Endothelial cell (in vitro differentiated cells): Measurements from ENCODE around the gene FAM193A. TPM values are rescaled to one million over a fixed set of nuclear protein-coding genes. Genes with fewer than 3 reads are reported as not detected.
"Not testable (repeated sequence)": the region's sequence is repeated elsewhere in the genome, so short reads cannot be mapped to it uniquely, and the experiment has no call there.

Experiments used
- DNase-seq: peaks from one replicate; pipeline ENCODE4 v3.0.0; 2021; ENCODE audit warnings: low spot score
- H3K27ac Mint-ChIP-seq: one replicate; pipeline ENCODE4 v1.8.0; 2021; ENCODE audit warnings: mixed read lengths, inconsistent platforms; ENCODE audit not compliant: unreplicated experiment
- H3K27me3 Mint-ChIP-seq: one replicate; pipeline ENCODE4 v1.8.0; 2021; ENCODE audit warnings: mild to moderate bottlenecking, moderate library complexity, mixed read lengths, inconsistent platforms; ENCODE audit not compliant: unreplicated experiment
- H3K36me3 Mint-ChIP-seq: one replicate; pipeline ENCODE4 v1.8.0; 2021; ENCODE audit warnings: mild to moderate bottlenecking, low read depth, mixed read lengths, inconsistent platforms; ENCODE audit not compliant: unreplicated experiment
- H3K4me1 Mint-ChIP-seq: one replicate; pipeline ENCODE4 v1.8.0; 2021; ENCODE audit warnings: mild to moderate bottlenecking, mixed read lengths, inconsistent platforms; ENCODE audit not compliant: unreplicated experiment
- H3K4me3 Mint-ChIP-seq: one replicate; pipeline ENCODE4 v1.8.0; 2021; ENCODE audit warnings: mild to moderate bottlenecking, mixed read lengths, inconsistent platforms; ENCODE audit not compliant: unreplicated experiment
- H3K9me3 Mint-ChIP-seq: one replicate; pipeline ENCODE4 v1.8.0; 2021; ENCODE audit warnings: mixed read lengths, inconsistent platforms; ENCODE audit not compliant: unreplicated experiment
- CTCF ChIP-seq: fragments of 200-600 bp; sonication (generic); IDR thresholded peaks from one replicate; pipeline ENCODE4 v1.5.0; 2021; ENCODE audit warnings: antibody characterized with exemption; ENCODE audit not compliant: unreplicated experiment
- total RNA-seq: library from RNA; stranded (reverse); fragmentation: NEBNext Ultra II Directional; extraction: Animal tissue kit (Norgen Biotek cat#: 25700); gene quantifications from one replicate; pipeline ENCODE4 v1.2.1, GENCODE V29; 2021; ENCODE audit not compliant: unreplicated experiment

FAM193A gene
- total RNA-seq, 1 donor from 2014 or later: 33.7 TPM

DNA sequence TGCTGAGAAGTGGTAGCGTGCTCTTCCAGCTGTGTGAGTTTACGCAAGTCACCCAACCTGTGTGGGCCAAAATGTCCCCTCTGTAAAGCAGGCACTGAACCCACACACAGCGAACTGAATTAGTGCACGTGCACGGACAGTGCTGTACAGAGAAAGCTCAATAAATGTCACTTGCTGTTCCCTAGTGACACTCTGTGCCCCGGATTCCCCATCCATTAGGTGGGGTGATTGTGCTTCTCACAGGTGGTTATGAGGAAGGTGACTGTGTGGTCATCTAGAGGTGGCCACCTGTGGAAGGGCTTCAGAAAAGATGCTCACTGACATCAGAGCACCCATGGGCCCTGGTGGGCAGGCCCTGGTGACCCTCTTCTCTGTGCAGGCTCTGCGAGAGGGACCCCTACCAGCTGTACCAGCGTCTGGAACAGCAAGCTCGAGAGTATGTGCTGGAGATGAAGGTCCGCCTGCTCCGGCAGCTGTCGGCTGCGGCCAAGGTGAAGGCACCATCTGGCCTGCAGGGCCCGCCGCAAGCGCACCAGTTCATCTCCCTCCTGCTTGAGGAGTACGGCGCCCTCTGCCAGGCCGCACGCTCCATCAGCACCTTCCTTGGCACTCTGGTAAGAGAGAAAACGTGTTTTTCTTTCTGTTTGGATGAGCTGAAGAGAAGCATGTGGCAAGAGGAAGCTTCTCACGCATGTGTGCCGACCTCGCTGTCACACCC lies 94.3 kb downstream of the FAM193A start:
- DNase-seq: no peak
- Mint-ChIP-seq H3K27ac (no peak overlapping the region), H3K36me3 (peaks cover 6% of the 10 kb centered on the region), H3K9me3 (no peaks in the 10 kb centered on the region), H3K4me3 (no peak overlapping the region), H3K27me3 (peaks cover 2% of the 10 kb centered on the region), H3K4me1 (no peaks in the 10 kb centered on the region)
- no peak for TF ChIP-seq CTCF

DNA sequence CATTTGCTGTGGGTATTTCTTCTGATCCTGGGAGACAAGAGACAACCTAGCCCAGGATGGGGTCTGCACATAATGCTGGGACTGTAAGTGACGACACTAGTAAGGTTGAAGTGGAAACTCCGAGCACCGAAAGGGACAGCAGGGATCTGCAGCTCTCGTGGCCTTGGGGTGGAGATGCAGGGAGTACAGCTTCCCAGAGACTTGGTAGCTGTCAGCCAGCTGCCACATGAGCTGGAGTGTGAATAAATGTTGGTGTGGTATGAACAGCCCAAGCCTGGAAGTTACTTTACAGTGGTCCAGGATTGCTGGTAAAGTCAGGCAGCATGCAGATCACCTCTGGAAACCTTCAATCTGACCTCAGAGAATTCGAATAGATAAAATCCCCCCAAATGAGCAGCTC lies 97.6 kb downstream of the FAM193A start:
- no peak for TF ChIP-seq CTCF
- Mint-ChIP-seq H3K27me3 (no peaks in the 10 kb centered on the region), H3K27ac (no peak overlapping the region), H3K4me1 (no peaks in the 10 kb centered on the region), H3K9me3 (no peaks in the 10 kb centered on the region), H3K36me3 (peaks cover 18% of the 10 kb centered on the region), H3K4me3 (no peak overlapping the region)
- no peak for DNase-seq

- H3K4me3 Mint-ChIP-seq: no peak overlapping the region
- TF ChIP-seq CTCF: no peak
- DNase-seq: no peak
- no peak overlapping the region for H3K27ac Mint-ChIP-seq
- no peaks in the 10 kb centered on the region for H3K9me3 Mint-ChIP-seq
- H3K4me1 Mint-ChIP-seq: no peaks in the 10 kb centered on the region
- H3K36me3 Mint-ChIP-seq: peaks cover 25% of the 10 kb centered on the region
- H3K27me3 Mint-ChIP-seq: no peaks in the 10 kb centered on the region
Observed at GRCh38 chr4:2636331-2636730, 99.9 kb downstream of the FAM193A start.

- not testable (repeated sequence) for H3K4me1 Mint-ChIP-seq, DNase-seq, H3K27ac Mint-ChIP-seq, H3K9me3 Mint-ChIP-seq, H3K27me3 Mint-ChIP-seq, H3K4me3 Mint-ChIP-seq
- peaks cover 22% of the 10 kb centered on the region for H3K36me3 Mint-ChIP-seq
Observed at GRCh38 chr4:2636994-2637393, 100.5 kb downstream of the FAM193A start.

- H3K36me3 Mint-ChIP-seq: peaks cover 26% of the 10 kb centered on the region
- H3K27me3 Mint-ChIP-seq: no peaks in the 10 kb centered on the region
- H3K4me3 Mint-ChIP-seq: no peak overlapping the region
- H3K27ac Mint-ChIP-seq: no peak overlapping the region
- H3K4me1 Mint-ChIP-seq: no peaks in the 10 kb centered on the region
- no peaks in the 10 kb centered on the region for H3K9me3 Mint-ChIP-seq
- no peak for DNase-seq
- TF ChIP-seq CTCF: no peak
Observed at GRCh38 chr4:2637956-2638552, 101.6 kb downstream of the FAM193A start.
